Activated CD8-positive, alpha-beta memory T cell treated with anti-CD3 and anti-CD28 coated beads for 36 hours (primary cell): ENCODE results near the gene POFUT2. TPM values are rescaled to one million over a fixed set of nuclear protein-coding genes. Genes with fewer than 3 reads are reported as not detected.

Source experiments
- CTCF ChIA-PET: fragments of 350-600 bp; sonication (Branson Sonifier 250); formaldehyde crosslinking; loops from one replicate; lab custom pipeline; 2021; ENCODE audit warnings: antibody characterized with exemption; lab: Charles Lee
- POLR2A ChIA-PET: fragments of 350-600 bp; sonication (Branson Sonifier 250); formaldehyde crosslinking; loops from one replicate; lab custom pipeline; 2021; ENCODE audit warnings: antibody characterized with exemption; lab: Charles Lee
- total RNA-seq, 2 experiments: library from RNA; stranded (reverse); gene quantifications; one replicate each; pipeline ENCODE4 v1.2.3, GENCODE V29; 2021

POFUT2 gene
- total RNA-seq, 2 experiments from 2014 or later, result 13.2 to 13.4 TPM

DNA sequence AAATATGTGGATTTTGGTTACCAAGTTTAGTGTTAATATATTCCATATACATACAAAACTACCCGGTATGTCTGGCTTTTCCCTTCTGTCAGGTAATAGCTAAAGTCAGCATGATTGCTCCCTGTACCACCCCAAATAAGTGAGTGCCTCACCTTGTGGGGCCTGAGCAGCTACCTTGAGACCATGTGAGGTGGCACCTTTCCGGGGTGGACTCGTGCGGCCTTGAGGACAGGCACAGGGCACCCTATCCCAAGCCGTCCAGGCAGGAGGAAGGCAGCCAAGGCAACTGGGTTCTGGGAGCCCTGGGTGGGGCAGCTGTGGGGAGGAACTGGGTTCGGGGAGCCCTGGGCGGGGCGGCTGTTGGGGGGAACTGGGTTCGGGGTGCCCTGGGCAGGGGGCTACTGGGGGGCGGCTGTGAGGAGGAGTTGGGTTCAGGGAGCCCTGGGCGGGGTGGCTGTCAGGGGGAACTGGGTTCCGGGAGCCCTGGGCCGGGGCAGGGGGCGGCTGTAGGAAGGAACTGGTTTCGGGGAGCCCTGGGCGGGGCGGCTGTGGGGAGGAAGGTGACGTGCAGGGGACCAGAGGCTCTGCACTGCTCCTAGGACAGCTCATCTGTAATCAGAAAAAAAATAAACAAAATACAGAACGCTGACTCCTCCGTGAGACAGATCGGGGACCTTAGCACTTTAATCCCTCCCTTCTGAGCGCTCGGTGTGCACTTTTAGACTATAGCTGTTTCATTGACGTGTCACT, 63.3 kb downstream of the POFUT2 start:
- CTCF ChIA-PET, result interaction anchor here (1.4 kb wide), 1 partner anchor 17 kb away, joined by 3 read pairs; no protein-coding TSS in a partner anchor
- POLR2A ChIA-PET, result interaction anchor here (0.6 kb wide), 2 partner anchors 25 to 62 kb away, joined by 3 read pairs; no protein-coding TSS in a partner anchor

DNA sequence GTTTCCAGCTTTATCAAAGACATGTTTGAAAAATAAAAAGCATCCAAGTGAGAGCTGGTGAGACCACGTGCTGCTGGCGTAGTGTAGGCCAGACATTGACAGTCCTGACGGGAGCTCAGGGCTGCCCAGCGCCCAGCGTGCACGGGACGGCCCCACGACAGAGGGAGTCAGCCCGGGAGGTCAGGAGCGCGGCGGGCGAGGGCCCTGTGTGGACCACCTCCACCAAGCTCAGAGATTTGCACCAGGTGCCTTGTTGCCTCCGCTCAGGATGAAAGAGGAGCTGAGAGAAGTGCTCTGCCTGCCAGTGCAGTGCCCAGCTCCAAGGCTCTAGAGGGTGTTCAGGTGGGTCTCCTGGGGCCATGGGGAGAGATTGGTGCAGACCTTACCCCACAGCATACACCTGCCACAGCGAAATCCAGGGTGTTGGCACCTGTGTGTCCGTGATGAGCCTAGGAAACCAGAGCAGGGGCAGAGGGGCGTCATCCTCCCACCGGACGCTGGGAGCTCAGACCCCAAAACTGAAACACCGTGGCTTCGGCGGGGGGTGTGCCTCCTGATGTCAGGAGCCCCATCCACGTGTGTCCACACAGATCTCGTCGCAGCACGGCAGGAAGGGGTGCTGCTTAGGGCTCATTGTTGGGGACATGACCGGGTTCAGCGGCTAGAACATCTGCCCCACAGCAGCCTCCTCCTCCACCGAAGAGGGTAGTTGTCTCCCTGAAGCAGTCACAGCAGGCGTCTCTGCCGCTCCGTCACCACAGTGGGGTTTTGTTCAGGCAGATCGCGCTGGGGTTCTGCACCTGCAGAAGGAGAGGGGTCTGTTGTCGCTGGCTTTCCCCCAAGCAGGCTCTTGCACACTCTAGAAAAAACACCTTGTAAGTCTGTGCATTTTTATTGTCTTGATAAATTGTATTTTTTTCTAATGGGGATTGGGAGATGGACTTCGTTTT, 64.2 kb downstream of the POFUT2 start:
- CTCF ChIA-PET, result interaction anchor here (1.4 kb wide), 1 partner anchor 16 kb away, joined by 3 read pairs; no protein-coding TSS in a partner anchor
- POLR2A ChIA-PET, result interaction anchor here (0.6 kb wide), 1 partner anchor 26 kb away, joined by 3 read pairs; no protein-coding TSS in a partner anchor

DNA sequence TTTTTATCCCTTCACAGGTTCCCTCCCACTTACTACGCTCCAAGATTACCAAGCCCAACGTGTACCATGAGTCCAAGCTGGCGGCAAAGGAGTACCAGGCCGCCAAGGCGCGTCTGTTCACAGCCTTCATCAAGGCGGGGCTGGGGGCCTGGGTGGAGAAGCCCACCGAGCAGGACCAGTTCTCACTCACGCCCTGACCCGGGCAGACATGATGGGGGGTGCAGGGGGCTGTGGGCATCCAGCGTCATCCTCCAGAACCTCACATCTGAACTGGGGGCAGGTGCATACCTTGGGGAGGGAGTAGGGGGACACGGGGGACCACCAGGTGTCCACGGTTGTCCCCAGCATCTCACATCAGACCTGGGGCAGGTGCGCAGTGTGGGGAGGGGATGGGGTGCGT, 65.7 kb downstream of the POFUT2 start:
- POLR2A ChIA-PET, result no interaction called here
- CTCF ChIA-PET, result no interaction called here

DNA sequence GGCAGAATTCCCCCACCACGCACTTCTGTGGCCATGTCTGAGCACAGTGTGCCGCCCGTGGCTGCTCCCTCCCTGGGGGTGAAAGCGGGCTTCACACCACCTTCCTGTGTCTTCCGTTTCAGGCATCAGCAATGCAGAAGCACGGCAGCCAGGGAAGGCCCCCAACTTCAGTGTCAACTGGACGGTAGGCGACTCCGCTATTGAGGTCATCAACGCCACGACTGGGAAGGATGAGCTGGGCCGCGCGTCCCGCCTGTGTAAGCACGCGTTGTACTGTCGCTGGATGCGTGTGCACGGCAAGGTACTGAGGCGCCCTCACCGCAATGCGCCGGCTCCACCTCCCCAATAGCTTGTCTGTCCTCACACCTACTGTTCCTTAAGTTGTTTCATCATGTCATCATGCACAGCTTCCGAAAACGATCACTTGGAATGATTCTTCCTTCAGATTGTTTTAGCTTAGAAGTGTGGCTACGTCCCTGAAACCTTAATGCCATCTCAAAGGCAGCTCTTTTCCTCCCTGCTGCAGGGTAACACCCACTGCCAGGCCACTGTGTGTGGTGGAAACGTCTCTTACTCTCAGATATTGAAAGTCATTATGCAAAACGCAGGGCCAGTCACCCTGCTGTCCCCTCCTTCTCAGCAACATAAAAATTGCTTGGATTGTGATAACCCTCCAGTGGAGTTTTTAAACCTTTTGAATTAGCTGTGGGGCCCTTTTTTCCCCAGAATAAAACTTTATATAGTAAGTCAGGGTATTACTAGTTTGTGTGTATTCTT, 66.8 kb downstream of the POFUT2 start:
- ChIA-PET POLR2A (no interaction called here), CTCF (no interaction called here)

DNA sequence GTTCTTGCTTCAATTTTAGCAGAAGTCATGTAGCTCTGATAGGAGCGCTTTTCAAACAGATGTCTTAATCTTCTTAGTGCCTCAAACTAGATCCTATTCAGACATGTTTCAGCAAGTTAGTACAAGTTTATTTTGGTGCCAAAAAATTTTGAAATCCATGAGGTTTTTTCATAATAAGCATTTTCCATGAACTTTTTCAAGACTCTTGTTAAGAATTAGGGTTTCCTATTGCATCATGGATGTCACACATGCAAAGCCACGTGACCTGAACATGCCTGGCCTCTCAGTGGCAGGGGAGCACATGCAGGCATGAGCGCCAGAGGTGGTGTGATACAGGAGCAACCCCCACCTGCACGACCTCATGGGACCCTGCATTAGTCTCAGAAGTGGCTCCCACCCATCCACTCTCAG, 67.6 kb downstream of the POFUT2 start:
- ChIA-PET POLR2A (no interaction called here), CTCF (no interaction called here)

DNA sequence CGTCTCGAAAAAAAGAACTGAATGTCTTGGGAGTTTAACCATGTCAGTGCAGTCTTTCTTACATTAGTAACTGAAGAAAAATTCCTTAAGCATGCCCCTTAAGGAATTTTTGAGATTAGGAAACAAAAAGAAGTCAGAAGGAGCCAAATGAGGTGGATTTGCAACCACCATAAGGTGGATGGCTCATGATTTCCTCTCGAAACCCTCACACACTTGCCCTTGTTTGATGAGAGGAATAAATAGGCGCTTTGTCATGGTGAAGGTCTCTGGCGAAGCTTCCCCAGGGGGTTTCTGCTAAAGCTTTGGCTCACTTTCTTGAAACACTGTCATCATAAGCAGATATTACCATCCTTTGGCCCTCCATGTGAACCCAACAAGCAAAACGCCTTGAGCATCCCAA, 68.2 kb downstream of the POFUT2 start:
- POLR2A ChIA-PET, result no interaction called here
- CTCF ChIA-PET, result no interaction called here

- CTCF ChIA-PET, result interaction anchor here (1.7 kb wide), 1 partner anchor 48 kb away, joined by 3 read pairs; no protein-coding TSS in a partner anchor
- POLR2A ChIA-PET, result no interaction called here
Measured at GRCh38 chr21:45217010-45217409, 70.7 kb downstream of the POFUT2 start.

DNA sequence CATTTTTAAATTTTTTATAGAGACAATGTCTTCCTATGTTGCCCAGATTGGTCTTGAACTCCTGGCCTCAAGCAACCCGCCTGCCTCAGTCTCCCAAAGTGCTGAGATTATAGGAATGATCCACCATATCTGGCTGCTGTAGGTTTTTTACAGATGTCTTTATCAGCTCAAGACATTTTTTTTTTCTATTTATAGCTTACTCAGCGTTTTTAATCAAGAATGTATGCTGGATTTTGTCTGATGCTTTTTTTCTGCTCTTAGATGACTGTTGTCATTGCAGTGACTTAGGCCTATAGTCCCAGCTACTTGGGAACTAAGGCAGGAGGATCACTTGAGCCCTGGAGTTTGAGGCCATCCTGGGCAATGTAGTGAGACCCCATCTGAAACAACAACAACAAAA, 72.5 kb downstream of the POFUT2 start:
- CTCF ChIA-PET, result no interaction called here

More for the DNA sequence above, 72.5 kb downstream of the POFUT2 start:
- POLR2A ChIA-PET, result no interaction called here

Other genes with a start within 250 kb of the POFUT2 start
- gene ADARB1, start 213.3 kb downstream of the POFUT2 start, total RNA-seq, result 10 to 100 TPM; 34.9 to 35.4 TPM
- 1 to 10 TPM; 1.9 TPM for gene COL18A1, start 117.3 kb upstream of the POFUT2 start, total RNA-seq